Panc1 (cell line): ENCODE measurements around the gene KCNH1.

Experiments
- SIN3A ChIP-seq: IDR thresholded peaks from 2 replicates; pipeline ENCODE4 v1.6.1; 2012; ENCODE audit warnings: low read depth, mild to moderate bottlenecking, low read length, moderate library complexity, borderline replicate concordance; ENCODE audit not compliant: insufficient read depth
- TF ChIP-seq, protein P1 (sequence below): fragments of 450-650 bp; IDR thresholded peaks from 2 replicates; pipeline ENCODE4 v1.5.1; 2017; ENCODE audit warnings: mild to moderate bottlenecking
- TF ChIP-seq, protein P2 (sequence below), 2 experiments: IDR thresholded peaks; 2 replicates each; pipeline ENCODE4 v1.6.1; 2011 to 2012; ENCODE audit warnings: low read depth in 2 of 2, control low read depth in 1 of 2, low read length in 1 of 2, mild to moderate bottlenecking in 1 of 2, moderate library complexity in 1 of 2; ENCODE audit not compliant: insufficient read depth in 1 of 2

- TF ChIP-seq SIN3A = no peak
- TF ChIP-seq, protein P1, sequence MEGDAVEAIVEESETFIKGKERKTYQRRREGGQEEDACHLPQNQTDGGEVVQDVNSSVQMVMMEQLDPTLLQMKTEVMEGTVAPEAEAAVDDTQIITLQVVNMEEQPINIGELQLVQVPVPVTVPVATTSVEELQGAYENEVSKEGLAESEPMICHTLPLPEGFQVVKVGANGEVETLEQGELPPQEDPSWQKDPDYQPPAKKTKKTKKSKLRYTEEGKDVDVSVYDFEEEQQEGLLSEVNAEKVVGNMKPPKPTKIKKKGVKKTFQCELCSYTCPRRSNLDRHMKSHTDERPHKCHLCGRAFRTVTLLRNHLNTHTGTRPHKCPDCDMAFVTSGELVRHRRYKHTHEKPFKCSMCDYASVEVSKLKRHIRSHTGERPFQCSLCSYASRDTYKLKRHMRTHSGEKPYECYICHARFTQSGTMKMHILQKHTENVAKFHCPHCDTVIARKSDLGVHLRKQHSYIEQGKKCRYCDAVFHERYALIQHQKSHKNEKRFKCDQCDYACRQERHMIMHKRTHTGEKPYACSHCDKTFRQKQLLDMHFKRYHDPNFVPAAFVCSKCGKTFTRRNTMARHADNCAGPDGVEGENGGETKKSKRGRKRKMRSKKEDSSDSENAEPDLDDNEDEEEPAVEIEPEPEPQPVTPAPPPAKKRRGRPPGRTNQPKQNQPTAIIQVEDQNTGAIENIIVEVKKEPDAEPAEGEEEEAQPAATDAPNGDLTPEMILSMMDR = no peak
- TF ChIP-seq, protein P2, sequence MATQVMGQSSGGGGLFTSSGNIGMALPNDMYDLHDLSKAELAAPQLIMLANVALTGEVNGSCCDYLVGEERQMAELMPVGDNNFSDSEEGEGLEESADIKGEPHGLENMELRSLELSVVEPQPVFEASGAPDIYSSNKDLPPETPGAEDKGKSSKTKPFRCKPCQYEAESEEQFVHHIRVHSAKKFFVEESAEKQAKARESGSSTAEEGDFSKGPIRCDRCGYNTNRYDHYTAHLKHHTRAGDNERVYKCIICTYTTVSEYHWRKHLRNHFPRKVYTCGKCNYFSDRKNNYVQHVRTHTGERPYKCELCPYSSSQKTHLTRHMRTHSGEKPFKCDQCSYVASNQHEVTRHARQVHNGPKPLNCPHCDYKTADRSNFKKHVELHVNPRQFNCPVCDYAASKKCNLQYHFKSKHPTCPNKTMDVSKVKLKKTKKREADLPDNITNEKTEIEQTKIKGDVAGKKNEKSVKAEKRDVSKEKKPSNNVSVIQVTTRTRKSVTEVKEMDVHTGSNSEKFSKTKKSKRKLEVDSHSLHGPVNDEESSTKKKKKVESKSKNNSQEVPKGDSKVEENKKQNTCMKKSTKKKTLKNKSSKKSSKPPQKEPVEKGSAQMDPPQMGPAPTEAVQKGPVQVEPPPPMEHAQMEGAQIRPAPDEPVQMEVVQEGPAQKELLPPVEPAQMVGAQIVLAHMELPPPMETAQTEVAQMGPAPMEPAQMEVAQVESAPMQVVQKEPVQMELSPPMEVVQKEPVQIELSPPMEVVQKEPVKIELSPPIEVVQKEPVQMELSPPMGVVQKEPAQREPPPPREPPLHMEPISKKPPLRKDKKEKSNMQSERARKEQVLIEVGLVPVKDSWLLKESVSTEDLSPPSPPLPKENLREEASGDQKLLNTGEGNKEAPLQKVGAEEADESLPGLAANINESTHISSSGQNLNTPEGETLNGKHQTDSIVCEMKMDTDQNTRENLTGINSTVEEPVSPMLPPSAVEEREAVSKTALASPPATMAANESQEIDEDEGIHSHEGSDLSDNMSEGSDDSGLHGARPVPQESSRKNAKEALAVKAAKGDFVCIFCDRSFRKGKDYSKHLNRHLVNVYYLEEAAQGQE (IDR thresholded peaks at IDR 0.05; ENCODE audit: insufficient read depth in 1 of 2, low read depth in 2 of 2, low read length in 1 of 2) = no peak
Measured at GRCh38 chr1:210814382-210815123, 319.4 kb downstream of the KCNH1 start.
